ACHN (cell line): ENCODE measurements around the gene GTF2F1.
"Not testable (repeated sequence)": the region's sequence is repeated elsewhere in the genome, so short reads cannot be mapped to it uniquely, and the experiment has no call there.

Experiments
- DNase-seq: peaks from one replicate; pipeline ENCODE4 v3.0.0-alpha.2; 2015
- in situ Hi-C: cut with HindIII; loops from 2 replicates; pipeline ENCODE4 v1.10.0; 2017; ENCODE audit warnings: low sequenced_read_pairs, low pct_ligation_motif_present, low pct_unique_long_range_greater_than_20kb

GTF2F1 gene

DNA sequence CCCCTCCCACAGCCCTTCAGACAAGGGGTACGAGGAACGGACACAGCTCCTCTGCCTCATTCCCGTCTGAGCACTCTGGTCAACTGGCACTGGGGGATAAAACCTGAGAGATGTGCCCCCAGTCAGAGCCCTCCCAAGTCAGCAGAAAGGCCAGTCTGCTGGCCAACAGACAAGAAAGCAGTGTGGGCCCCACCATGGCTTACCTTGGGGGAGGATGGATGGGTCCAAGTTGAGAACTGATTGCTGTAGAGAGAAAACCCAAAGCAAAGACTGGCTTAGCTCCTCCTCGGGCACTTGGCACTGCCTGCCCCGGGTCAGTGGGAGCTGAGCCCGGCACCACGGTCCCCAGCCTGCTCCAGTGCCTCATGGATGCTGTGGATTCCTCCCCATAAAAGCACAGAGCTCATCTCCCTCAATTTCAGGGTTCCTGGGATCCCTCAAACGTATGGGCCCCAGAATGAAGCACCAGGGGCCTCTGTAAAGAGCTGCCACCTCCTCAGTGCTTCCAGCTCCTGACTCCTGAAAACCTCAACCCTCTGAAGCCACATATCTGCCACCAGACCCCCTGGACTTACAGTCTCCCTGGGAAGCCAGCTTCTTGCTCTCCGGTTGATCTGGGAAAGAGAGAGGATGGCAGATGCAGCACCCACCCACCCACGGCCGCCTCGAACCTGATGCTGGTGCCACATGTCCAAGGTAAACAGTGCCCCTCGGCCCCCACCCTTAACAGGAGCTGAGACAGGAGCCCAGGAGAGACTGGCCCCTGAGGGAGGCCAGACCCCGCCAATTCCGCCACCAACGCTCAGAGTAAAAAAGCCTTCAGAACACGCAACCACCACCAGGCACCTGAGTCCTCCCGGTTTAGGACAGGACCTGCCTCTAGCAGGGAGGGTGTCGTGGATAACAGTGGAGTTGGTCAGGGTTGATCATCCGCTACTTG, 28.4 kb upstream of the GTF2F1 start:
- in situ Hi-C loops, result no loop called here
- no peak for DNase-seq

- in situ Hi-C loops, result no loop called here
- no peak for DNase-seq
These were observed 25.6 kb upstream of the GTF2F1 start for GRCh38 chr19:6418562-6418932.

GRCh38 chr19:6417713-6418561, 25.0 kb upstream of the GTF2F1 start:
- in situ Hi-C loops, result no loop called here

GRCh38 chr19:6416658-6417405, 23.9 kb upstream of the GTF2F1 start:
- no peak for DNase-seq
- in situ Hi-C loops, result no loop called here

More at GRCh38 chr19:6417713-6418561, 25.0 kb upstream of the GTF2F1 start:
- peak; percentile 35 for DNase-seq

- no peak for DNase-seq
- in situ Hi-C loops, result no loop called here
These were observed 22.7 kb upstream of the GTF2F1 start for GRCh38 chr19:6415591-6416190.

- DNase-seq, result no peak
- in situ Hi-C loops, result no loop called here
These were observed 22.0 kb upstream of the GTF2F1 start for GRCh38 chr19:6414793-6415590.

GRCh38 chr19:6413721-6414643, 21.0 kb upstream of the GTF2F1 start:
- in situ Hi-C loops, result no loop called here
- DNase-seq, result no peak

DNA sequence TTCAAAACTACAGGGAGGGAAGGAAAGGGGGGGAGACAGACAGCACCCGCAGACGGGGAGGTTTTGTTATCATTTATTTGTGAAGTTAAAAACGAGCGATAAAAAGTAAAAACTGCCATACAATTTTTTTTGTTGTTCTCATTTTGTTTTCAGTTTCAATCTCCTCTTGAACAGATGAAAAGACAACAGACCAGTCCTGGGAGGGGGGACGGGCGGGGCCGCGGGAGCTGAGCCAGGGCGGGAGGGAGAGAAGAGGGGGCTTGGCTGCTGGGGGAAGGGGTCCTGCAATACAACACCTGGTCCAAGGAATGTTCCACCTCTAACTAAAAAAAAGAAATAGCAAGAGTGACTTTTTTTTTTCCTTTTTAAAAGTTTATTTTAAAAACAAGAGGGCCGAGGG, 20.3 kb upstream of the GTF2F1 start:
- in situ Hi-C loops, result no loop called here

GRCh38 chr19:6412447-6413091, 19.6 kb upstream of the GTF2F1 start:
- in situ Hi-C loops, result no loop called here

More for the DNA sequence above, 20.3 kb upstream of the GTF2F1 start:
- no peak for DNase-seq

GRCh38 chr19:6412061-6412446, 19.1 kb upstream of the GTF2F1 start:
- in situ Hi-C loops, result no loop called here
- no peak for DNase-seq

More at GRCh38 chr19:6412447-6413091, 19.6 kb upstream of the GTF2F1 start:
- peak; percentile 19 for DNase-seq

DNA sequence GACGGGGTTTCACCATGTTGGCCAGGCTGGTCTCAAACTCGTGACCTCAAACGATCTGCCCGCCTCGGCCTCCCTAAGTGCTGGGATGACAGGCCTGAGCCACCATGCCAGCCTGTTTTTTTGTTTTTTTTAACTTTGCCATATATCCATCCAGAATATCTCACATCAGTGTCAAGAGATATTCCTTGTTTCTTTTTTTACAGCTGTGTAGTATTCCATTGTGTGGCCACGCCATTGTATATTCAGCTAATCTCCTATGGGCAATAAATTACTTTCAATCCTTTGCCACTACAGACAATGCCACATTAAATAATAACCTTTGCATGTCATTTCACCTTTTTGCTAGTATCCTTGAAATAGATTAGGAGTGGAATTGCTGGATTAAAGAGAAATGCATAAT, 16.4 kb upstream of the GTF2F1 start:
- in situ Hi-C loops, result no loop called here
- DNase-seq, result no peak

DNA sequence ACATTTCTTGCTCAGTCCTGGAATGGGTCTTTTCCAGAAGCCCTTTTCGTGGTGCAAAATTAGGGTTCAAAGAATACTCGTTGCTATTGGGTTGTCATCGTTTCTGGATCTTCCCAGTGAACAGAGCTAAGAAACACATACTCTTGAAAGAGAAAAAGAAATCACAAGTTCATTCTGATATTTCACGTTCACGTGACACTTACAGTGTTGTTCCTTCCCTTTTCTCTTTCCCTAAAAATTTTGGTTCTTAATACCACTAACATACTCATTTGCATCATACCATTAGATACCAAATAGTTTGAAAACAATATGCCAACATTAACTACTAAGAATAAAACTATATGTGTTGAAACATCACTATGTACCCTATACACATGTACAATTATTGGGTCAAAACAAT, 13.4 kb upstream of the GTF2F1 start:
- no peak for DNase-seq
- in situ Hi-C loops, result no loop called here

GRCh38 chr19:6402837-6403608, 10.1 kb upstream of the GTF2F1 start:
- no peak for DNase-seq
- in situ Hi-C loops, result no loop called here

DNA sequence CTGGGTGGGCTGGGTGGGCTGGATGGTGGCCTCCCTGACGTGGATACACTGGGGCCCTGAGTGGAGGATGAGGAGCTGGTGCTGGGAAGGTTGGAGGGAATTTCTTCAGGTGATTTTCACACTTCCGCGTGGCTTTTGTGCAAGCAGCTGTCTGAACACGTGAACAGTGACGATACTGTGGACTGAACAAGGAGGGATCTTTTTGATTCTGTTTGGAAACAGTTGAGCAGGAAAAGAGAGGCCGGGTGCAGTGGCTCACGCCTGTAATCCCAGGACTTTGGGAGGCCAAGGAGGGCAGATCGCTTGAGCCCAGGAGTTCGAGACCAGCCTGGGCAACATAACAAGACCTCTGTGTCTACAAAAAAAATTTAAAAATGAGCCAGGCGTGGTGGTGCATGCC, 9.1 kb upstream of the GTF2F1 start:
- no peak for DNase-seq
- in situ Hi-C loops, result no loop called here

- in situ Hi-C loops, DNase-seq: not testable (repeated sequence)
These were observed 7.3 kb upstream of the GTF2F1 start for GRCh38 chr19:6400062-6400944.
